Stimulated activated CD8-positive, alpha-beta memory T cell treated with anti-CD3 and anti-CD28 coated beads, Interleukin-12 subunit alpha, Interleukin-12 subunit beta, amount 100 ng/mL, for 24 hours (primary cell): ENCODE measurements around the gene GEN1.

ENCODE experiments used
- DNase-seq: peaks from one replicate; pipeline ENCODE4 v3.0.0-alpha.2; 2020; ENCODE audit errors: extremely low read depth

GEN1 gene, protein sequence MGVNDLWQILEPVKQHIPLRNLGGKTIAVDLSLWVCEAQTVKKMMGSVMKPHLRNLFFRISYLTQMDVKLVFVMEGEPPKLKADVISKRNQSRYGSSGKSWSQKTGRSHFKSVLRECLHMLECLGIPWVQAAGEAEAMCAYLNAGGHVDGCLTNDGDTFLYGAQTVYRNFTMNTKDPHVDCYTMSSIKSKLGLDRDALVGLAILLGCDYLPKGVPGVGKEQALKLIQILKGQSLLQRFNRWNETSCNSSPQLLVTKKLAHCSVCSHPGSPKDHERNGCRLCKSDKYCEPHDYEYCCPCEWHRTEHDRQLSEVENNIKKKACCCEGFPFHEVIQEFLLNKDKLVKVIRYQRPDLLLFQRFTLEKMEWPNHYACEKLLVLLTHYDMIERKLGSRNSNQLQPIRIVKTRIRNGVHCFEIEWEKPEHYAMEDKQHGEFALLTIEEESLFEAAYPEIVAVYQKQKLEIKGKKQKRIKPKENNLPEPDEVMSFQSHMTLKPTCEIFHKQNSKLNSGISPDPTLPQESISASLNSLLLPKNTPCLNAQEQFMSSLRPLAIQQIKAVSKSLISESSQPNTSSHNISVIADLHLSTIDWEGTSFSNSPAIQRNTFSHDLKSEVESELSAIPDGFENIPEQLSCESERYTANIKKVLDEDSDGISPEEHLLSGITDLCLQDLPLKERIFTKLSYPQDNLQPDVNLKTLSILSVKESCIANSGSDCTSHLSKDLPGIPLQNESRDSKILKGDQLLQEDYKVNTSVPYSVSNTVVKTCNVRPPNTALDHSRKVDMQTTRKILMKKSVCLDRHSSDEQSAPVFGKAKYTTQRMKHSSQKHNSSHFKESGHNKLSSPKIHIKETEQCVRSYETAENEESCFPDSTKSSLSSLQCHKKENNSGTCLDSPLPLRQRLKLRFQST

DNA sequence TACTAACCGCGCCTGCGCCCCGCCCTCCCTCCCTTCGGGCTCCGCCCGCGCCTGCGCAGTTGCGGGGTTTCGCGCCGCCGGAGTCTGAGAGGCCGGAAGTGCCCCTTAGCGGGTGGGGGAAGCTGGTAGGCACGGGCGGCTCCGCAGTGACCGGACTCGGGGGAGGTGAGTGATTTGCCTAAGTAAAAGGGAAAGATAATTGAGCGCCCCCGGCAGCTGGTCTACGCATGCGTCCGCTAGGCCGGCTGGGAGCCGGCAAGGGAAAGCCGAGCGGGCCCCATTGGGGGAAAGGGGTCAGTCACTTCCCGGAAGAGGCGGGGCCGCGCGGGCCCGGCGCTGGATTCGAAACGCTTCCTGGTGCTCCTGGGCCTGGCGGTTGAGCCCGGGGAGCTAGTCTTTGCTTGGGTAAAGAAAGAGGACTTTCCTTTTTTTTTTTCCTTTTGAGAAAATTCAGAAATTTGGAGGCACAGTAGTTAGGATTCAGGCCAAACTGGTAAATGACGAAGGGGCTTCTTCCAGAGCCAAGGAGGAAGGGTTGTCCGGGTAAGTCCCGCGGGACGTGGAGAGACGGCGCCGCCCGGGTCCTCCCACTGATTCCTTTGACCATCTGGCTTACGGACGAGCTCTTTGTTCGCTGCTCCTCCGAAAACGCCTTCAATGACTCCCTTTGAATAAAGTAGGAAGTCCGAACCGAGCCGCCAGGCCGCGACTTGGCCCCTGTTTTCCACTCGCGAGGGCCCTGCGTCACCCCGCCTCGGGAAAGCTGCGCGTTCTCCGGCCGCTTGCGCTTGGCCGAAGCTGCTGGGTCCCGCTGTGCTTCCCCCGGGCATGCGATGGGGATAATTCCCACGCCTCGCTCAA is at the start of gene GEN1, which contains the start of gene SMC6:
GEN1 (plus strand) TSS at position 336 of the 861 bp plus-strand sequence. CDS start 5,806 bp downstream, outside the sequence.
SMC6 (minus strand) TSS at position 8 of the 861 bp plus-strand sequence. CDS start 7,864 bp downstream, outside the sequence.
- peak; percentile 78 for DNase-seq

DNA sequence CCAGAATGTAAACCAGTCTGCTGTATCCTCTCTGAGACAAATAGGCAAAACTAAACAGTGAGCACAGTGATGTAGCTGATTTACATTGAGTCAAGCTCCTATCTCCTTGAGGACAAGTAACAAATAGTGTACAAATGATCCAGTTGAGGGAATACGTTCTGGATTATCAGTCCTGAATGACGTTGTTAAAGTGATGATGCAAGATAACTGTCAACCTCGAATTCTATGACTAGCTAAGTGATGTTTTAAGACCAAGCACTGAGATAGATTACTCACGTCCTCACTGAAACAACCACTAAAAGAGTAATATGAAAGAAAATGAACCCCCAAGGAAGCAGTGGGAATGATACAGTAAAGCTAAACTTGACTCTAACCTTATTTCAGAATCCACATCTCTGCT is 47.1 kb upstream of the GEN1 start:
- DNase-seq = no peak

DNA sequence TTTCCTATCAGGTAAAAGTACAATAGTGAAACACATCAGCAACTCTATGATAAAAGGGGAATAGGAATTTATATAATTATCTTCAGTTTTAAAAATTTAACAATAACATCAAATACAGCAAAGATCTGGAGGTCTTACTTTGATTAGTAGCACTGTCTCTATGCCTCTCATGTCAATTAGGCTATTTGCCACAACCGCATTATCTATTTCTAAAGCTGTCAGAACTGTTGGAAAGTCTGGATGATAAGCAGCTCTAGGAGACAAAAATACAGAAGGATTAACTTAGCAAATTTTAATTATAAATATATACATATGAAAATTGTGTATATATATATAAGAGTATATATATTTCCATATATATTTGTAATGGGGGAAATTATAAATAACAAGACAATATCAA is 45.4 kb upstream of the GEN1 start:
- no peak for DNase-seq

DNA sequence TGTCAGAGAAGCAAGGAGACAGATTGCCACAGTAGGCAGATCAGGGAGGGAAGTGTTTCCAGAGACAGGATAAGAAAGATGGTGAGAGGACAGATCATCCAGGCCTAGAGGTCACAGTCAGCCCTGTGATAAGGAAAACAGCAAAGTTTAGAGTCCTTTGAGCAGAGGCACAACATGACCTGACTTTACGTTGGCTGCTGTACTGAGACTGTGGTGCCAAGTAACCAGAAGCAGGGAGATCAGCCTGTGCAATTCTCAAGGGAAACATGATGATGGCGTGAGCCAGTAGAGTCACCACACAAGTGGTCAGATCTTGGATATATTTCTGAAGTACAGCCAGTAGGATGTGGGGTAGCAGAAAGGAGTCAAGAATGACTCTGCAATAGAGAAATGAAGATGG is 44.0 kb upstream of the GEN1 start:
- no peak for DNase-seq

DNA sequence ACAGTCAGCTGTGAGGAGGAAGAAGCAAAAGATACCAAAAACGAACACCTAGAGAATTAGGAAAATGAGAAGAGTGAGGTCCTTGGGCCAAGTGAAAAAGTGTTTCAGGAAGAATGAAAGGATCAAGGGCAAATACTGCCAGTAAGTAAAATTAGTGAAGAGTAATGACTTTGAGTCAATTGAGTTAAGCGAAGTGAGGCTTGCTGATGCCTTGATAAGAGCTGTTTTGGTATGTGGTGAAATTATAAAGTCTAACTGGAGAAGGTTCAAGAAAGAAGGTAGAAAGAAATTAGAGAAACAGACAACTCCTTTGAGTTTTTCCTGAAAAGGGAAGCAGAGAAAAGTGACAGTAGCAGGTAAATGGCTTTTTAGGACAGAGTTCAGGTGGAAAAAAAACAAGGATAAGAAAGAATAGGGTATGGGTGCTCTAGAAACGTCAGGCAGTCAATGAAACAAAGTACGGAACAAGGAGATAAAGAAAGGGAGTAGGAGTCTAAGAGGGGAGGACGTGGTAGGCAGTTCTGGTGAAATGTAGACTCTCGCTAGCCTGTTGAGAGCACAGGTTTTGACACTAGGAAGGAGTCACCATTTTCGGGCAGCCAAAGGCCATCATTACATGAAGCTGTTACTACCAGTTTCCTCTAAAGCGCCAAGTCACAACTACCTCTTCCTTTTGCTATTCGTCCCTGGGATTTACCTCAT is 43.2 kb upstream of the GEN1 start:
- DNase-seq = no peak

DNA sequence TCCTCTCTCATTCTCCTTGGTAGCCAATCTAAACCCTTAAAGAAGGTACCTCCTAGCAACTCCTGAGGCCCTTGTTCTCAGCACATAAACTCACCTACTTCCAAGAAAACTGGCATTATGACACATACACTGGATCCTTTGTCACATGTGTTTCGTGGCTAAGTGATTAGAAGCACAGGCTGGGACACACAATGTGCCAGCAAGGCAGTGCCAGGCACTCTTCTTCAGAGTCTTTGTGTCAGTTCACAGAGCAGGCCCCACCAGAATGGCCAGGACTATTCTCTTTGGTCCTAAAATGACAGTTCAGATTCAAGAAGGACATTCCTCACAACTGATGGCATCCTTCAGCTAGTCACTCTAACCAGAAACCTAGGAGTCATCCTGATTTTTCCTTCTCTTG is 40.6 kb upstream of the GEN1 start:
- DNase-seq = no peak

DNA sequence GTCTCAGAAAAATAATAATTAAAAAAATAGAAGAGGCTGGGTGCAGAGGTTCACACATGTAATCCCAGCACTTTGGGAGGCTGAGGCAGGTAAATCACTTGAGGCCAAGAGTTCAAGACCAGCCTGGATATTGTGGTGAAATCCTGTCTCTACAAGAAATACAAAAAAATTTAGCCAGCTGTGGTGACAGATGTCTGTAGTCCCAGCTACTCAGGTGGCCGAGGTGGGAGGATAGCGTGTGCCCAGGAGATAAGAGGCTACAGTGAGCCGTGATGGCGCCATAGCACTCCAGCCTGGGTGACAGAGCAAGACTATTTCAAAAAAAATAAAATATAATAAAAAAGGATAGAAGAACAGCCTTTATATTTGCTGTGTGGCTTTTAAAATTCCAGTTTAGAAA is 36.3 kb upstream of the GEN1 start:
- no peak for DNase-seq

DNA sequence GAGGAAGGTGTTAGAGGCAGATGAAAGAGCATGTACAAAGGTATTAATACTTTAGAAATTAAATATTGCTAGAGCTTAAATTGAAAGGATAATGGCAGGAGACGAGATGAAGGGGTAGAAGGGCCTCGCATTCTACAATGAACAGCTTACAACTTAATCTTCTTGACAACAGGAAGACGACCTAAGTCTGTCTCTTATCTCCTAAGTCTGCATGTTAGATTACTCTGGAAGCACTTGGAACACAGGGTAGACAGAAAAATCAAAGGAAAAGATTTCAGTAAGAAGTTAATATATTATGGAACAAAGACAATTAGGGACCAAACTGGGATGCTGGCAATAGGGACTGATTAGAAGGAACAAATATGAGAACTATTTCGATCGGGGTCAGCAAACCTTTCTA is 35.2 kb upstream of the GEN1 start:
- DNase-seq = no peak

DNA sequence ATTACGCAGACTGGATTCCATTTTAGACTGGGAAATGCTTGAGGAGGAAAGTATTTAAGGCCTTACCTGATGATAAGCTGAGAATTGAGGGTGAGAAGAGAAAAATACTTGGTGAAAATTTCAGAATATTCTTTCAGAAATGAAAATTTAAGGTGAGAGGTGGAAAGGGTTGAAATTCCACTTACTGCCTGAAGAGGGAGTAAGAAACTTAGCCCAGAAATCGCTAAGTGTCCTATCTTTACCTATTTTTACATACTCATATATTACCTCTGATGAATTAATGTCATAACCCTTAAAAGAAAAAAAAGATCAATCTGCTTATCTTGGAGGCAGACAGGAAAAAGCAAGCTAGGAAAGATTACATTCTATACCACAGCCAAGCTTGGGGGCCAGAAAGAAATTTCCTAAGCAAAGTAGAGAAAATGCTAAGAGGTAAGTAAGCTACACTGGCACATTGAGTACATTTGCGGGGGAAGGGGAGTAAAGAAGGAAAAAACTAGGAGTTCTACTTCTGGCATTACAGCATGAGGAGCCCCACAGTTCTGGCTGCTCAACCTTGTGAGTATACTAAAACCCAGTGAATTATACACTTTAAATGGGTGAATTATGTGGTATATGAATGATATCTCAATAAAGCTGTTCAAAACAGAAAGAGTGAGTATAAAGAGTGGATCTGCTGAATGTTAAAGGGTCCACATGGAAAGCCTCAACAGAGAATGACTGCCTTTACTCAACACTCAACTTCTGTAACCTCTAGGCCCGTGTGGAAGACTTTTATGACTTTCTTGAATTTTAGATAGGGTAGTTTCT is 34.2 kb upstream of the GEN1 start:
- DNase-seq = no peak

DNA sequence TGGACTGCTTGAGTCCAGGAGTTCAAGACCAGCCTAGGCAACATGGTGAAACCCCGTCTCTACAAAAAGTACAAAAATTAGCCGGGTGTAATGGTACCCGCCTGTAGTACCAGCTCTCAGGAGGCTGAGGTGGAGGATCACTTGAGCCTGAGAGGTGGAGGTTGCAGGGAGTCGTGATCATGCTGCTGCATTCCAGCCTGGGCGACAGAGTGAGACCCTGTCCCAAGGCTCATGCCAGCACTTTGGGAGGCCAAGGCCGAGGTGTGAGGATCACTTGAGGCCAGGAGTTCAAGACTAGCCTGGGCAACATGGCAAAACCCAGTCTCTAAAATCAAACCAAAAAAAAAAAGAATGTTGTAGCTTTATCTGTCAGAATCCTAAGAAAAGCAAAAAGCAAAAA is 25.7 kb upstream of the GEN1 start:
- DNase-seq = no peak

DNA sequence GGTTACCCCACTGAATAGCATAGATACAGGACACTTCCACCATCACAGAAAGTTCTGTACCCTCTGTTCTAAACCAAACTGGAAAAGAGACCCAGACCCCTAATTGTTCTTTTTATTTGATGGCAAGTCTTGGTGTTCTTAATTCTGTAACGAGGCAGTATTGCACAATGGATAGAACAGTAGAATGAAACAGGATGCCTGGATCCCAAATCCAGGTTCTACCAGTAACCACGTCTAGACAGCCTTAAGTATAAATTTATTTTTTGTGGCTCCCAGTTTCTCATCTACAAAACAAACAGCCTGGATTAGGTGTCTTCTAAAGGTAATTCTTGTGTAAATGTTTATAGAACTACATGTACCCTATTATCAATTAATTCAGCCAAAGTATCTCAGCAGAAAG is 24.1 kb upstream of the GEN1 start:
- DNase-seq = no peak

DNA sequence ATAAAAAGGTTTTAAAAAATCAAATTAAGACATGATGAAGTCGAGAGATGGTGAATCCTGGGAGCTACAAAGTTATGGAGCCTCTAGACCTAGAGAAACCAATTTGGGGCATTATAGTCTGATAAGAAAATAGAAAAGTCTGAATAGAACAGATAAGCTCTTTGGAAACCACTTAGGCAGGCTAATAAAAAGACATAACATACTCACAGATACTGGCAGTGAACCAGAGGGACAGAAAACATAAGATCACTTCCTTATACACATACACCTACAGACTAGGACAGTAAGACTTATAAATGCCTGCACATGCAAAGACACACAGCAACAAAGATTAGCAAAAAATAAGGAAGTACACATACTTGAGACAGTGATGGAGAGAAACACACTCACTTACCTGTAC is 20.3 kb upstream of the GEN1 start:
- no peak for DNase-seq

DNA sequence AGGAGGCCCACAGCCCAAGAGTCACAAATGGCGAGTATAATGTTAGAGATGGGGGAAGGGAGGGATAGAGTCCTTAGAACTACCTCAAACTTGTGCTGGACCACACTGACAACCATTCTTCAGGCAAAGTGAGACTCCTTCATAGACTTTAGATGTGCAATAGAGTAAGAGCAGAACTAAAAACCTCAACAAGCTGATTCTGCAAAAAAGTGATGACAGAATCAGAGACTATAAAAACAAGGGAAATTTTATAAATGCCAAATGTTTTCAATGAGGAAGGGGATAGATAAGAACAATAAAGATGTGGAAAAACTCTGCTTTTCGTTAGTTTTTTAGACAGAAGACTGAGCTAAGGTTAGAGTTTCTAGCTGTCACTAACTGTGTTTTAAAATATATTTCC is 18.1 kb upstream of the GEN1 start:
- no peak for DNase-seq

DNA sequence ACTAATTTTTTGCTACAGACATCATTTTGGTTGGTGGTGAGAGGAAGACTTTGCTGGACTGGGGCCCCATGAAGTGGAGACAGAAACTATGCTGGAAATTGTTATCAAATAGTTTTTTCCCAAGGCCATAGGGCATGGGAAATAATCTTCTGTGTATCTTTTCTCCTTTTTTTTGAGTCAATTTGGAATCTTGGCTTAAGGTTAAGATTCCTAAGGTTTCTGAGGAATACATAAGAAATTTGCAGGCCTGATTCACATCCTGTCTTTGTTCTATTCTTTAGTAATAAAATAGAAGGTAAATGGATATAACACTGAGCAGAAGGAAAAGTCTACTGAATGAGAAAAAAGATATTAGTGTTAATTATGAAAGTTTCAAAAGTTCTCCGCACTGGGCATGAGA is 16.9 kb upstream of the GEN1 start:
- no peak for DNase-seq

DNA sequence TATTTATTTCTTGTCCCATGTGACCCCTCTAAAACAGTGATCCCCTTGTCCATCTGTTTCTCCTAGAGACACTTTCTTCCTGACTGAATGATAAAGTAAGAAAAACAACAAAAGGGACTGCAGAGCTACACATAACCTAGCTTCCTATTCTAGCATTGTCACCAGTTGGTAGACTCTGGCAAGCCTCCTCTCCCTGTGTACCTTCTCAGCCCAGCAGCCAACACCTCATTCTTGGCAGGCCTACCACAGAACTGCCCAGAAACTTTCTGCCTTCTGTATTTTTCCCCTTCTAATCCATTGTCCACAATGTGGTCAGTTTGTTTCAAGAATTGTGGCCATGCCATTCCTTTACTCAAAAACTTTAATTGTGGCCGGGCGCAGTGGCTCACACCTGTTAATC is 13.7 kb upstream of the GEN1 start:
- no peak for DNase-seq

DNA sequence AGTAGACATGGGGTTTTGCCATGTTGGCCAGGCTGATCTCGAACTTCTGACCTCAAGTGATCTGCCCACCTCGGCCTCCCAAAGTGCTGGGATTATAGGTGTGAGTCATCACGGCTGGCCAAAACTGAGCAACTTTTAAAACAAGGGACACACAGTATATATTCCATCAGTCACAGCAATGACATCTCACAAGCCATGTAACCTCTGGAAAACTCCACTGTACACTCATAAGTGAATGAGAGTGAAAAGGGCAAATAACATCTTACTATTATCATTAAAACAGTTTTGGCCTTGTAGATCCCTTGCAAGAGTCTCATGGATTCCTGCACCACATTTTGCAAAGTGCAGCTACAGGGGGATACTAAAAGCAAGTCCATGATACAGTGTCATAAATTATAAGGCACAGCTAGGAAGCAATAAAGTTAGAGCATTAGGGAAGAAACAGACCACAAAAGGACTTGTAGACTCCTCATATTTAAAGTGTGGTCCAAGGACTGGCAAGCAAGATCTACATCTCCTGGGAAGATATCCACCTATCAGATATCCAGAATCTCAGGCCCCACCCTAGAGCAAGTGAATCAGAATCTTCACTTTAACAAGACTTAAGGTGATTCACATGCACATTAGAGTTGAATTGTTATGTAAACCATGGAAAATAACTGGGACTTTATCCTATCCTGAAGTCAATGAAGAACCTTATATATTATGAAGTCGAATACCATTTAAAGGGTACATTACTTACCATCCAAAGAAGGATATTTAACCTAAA is 6.1 kb upstream of the GEN1 start:
- DNase-seq = no peak

DNA sequence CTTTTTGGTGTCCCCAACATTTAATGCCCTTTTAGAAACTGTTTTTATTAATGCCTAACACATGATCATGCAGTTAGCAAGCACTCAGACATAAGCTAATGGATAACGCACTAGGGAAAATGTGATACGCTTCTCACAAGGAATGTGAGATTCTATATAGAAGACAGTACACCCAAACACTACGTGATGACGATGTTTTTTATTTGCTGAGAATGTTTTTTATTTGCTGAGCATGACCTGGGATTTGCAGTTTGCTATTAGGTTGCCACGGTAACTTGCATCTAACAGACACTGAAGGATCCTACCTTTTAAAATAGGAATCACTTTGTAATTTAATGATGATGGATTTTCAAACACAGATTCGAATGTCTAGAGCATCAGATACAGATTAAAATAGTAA is 5.2 kb upstream of the GEN1 start:
- DNase-seq = no peak

DNA sequence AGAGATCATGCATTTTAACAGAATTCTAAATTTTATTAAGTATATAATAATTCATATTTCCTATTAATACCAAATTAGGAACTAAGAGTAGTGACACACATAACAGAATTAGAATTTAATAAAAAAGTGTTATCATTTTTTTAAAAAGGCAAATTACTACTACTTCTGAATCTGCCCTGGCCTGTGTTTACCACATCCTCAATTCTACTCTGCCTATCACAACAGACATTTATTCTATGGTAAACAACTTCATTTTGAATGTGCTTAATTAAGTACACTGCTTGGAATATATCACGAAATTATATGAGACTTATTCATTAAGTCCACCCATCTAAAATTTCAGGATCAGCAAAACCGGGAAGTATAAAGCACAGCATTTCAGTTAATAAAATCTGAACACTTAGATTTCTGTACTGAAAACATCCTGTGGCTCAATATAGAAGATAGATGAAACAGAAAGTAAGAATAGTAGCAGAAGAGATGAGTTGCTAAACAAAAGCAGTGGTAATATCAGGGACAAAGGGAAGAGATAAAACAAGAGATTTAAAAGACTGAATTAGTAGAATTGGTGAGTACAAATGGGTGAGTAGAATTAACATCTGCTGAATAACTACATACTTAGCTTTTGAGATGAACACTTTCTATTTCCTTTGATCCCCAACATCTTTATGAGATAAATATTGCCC is 4.0 kb upstream of the GEN1 start:
- no peak for DNase-seq

DNA sequence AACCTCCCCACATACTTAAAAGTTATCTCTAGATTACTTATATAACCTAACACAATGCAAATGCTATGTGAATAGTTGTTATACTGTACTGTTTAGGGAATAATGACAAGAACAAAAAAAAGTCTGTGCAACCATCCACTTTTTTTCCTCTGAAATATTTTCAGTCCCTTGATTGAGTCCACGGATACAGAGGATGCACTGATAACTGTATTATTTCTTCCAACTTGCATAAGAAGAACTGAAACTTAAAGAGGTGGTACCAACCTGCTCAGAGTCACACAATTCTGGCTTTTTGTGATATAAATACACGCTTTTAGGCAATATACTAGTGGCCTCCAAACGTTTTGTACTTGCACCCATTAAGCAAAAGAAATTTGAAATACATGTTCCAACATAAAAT is 1.7 kb upstream of the GEN1 start:
- no peak for DNase-seq
